OCI-LY3 (cell line): ENCODE data around the gene ARID3A.
A peak's percentile ranks its signal among the peaks of the same experiment; 100 is the strongest.

Experiments used
- H2AFZ ChIP-seq: fragments of 200-600, 300-600 bp; shearing (Covaris generic); 2 replicates; pipeline ENCODE4 v1.6.0; 2014; ENCODE audit warnings: antibody characterized with exemption, low read depth, low read length
- H3K27ac ChIP-seq: fragments of 200-600, 300-600 bp; sonication (generic); 2 replicates; pipeline ENCODE4 v1.5.1; 2014; ENCODE audit warnings: mild to moderate bottlenecking, low read length, moderate library complexity, mixed read lengths
- H3K27me3 ChIP-seq: fragments of 200-600, 300-600 bp; sonication (generic); 2 replicates; pipeline ENCODE4 v1.6.1; 2014; ENCODE audit warnings: low read depth, low read length, mixed read lengths
- H3K36me3 ChIP-seq: fragments of 200-600, 300-600 bp; sonication (generic); replicated peaks from 2 replicates; pipeline ENCODE3; 2014; ENCODE audit warnings: low read depth, low read length, mixed read lengths
- H3K4me1 ChIP-seq: fragments of 300-600, 200-600 bp; sonication (generic); 2 replicates; pipeline ENCODE4 v1.6.1; 2014; ENCODE audit warnings: low read length, mixed read lengths
- H3K4me2 ChIP-seq: fragments of 200-600, 300-600 bp; sonication (generic); 2 replicates; pipeline ENCODE4 v1.6.1; 2014; ENCODE audit warnings: low read length, mixed read lengths
- H3K4me3 ChIP-seq: fragments of 300-600, 200-600 bp; sonication (generic); 2 replicates; pipeline ENCODE4 v1.5.1; 2014; ENCODE audit warnings: antibody characterized with exemption, mild to moderate bottlenecking, low read length, moderate library complexity
- H3K79me2 ChIP-seq: fragments of 300-600, 200-600 bp; shearing (Covaris generic); 2 replicates; pipeline ENCODE4 v1.6.1; 2014; ENCODE audit warnings: mild to moderate bottlenecking, low read length, mixed read lengths
- H3K9ac ChIP-seq: fragments of 300-600, 200-600 bp; shearing (Covaris generic); 2 replicates; pipeline ENCODE4 v1.6.0; 2014; ENCODE audit warnings: mild to moderate bottlenecking, low read length, moderate library complexity
- H3K9me3 ChIP-seq: fragments of 200-600, 300-600 bp; shearing (Covaris generic); 2 replicates; pipeline ENCODE4 v1.6.1; 2014; ENCODE audit warnings: low read length, mixed read lengths; ENCODE audit not compliant: insufficient read depth
- H4K20me1 ChIP-seq: fragments of 200-600, 300-600 bp; sonication (generic); 2 replicates; pipeline ENCODE4 v1.6.1; 2016; ENCODE audit warnings: low read length, mixed read lengths; ENCODE audit not compliant: insufficient read depth
- CTCF ChIP-seq: fragments of 200-600, 300-600 bp; sonication (generic); IDR thresholded peaks from 2 replicates; pipeline ENCODE4 v1.5.1; 2014; ENCODE audit warnings: antibody characterized with exemption, low read length, low read depth
- EZH2phosphoT487 ChIP-seq: fragments of 200-600 bp; shearing (Covaris generic); IDR thresholded peaks from 2 replicates; pipeline ENCODE4 v1.6.1; 2018; ENCODE audit warnings: antibody characterized with exemption, mixed run types, low read depth

The ARID3A gene

GRCh38 chr19:932648-933552, 7.1 kb downstream of the ARID3A start:
- Histone ChIP-seq H4K20me1 (peaks cover 72% of the 10 kb centered on the region), H3K4me1 (peaks cover 34% of the 10 kb centered on the region), H3K4me2 (peak overlapping the region; percentile 78), H3K27ac (peak overlapping the region; percentile 14; the same call in 1 of the 2 replicates), H3K36me3 (peaks cover 74% of the 10 kb centered on the region), H3K9ac (peak overlapping the region; percentile 35; the same call in 1 of the 2 replicates), H3K27me3 (no peaks in the 10 kb centered on the region), H3K79me2 (peaks cover 67% of the 10 kb centered on the region), H3K9me3 (peaks cover 3% of the 10 kb centered on the region; the same call in 1 of the 2 replicates), H3K4me3 (peak overlapping the region; percentile 59), H2AFZ (no peak overlapping the region)
- TF ChIP-seq EZH2phosphoT487 (no peak), CTCF (no peak)

- Histone ChIP-seq H3K27me3 (no peaks in the 10 kb centered on the region), H3K27ac (peak overlapping the region; percentile 14; the same call in 1 of the 2 replicates), H3K79me2 (peaks cover 67% of the 10 kb centered on the region), H3K4me2 (peak overlapping the region; percentile 78), H3K36me3 (peaks cover 74% of the 10 kb centered on the region), H3K9me3 (peaks cover 3% of the 10 kb centered on the region; the same call in 1 of the 2 replicates), H3K4me1 (peaks cover 38% of the 10 kb centered on the region), H3K9ac (peak overlapping the region; percentile 35; the same call in 1 of the 2 replicates), H4K20me1 (peaks cover 72% of the 10 kb centered on the region), H3K4me3 (peak overlapping the region; percentile 59), H2AFZ (no peak overlapping the region)
- TF ChIP-seq EZH2phosphoT487 (no peak), CTCF (no peak)
Measured at GRCh38 chr19:933553-933882, 7.7 kb downstream of the ARID3A start.

GRCh38 chr19:934197-934840, 8.5 kb downstream of the ARID3A start:
- Histone ChIP-seq H4K20me1 (peaks cover 67% of the 10 kb centered on the region), H3K9me3 (peaks cover 3% of the 10 kb centered on the region; the same call in 1 of the 2 replicates), H3K27me3 (no peaks in the 10 kb centered on the region), H2AFZ (no peak overlapping the region), H3K36me3 (peaks cover 71% of the 10 kb centered on the region), H3K4me2 (no peak overlapping the region), H3K27ac (no peak overlapping the region), H3K9ac (no peak overlapping the region), H3K4me1 (peaks cover 39% of the 10 kb centered on the region), H3K79me2 (peaks cover 66% of the 10 kb centered on the region), H3K4me3 (no peak overlapping the region)
- TF ChIP-seq EZH2phosphoT487, result no peak
- TF ChIP-seq CTCF, result no peak
